GM12872 (cell line): ENCODE results near the gene DYSF.

ENCODE experiments used
- CTCF ChIP-seq: IDR thresholded peaks from 3 replicates; pipeline ENCODE4 v1.5.1; 2011; ENCODE audit warnings: low read depth, mild to moderate bottlenecking, low read length, moderate library complexity; ENCODE audit not compliant: insufficient read depth

Gene DYSF

DNA sequence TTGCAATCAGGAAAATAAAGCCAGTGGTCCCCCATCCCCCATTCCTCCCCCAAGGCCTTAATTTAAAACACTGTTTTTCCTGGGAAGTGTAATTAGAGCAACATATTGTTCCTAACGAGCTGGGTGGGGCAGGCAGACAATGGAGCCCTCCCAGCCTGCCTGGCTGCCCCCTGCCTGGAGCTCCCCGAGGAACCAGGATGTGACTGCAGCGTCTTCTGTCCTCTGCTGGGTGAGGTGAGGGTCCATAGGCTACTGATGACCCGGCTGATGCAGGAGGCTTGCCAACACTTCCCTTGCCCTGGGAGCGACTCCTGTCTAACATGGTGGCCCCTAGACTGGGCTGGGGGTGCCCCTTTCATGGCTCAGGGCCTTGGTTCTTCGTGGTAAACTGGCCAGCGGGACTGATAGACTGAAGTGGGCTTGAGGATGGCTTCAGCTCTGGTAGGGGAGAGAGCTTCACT, 152.4 kb downstream of the DYSF start:
- TF ChIP-seq CTCF, result no peak

DNA sequence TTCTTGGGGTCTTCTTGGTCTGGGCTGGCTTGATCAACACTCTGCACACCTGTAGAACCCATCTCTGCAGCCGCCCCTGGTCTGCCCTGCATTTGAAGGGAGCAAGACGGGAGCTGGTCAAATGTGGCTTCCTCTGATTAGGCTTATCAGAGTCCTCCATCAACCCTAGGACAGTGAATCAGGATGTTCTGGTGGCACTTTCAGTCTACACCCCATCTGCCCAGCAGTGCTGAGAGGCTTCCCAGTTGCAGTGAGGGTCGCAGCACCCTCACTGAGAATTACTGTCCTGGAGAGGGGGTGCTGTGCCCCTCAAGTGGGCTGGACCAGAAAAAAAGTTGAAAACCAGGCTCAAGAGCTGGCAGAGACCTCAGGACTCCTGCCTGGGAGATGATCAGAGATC, 152.9 kb downstream of the DYSF start:
- TF ChIP-seq CTCF, result no peak

- TF ChIP-seq CTCF, result no peak
These were observed 154.0 kb downstream of the DYSF start for GRCh38 chr2:71607151-71607889.

- TF ChIP-seq CTCF, result no peak
These were observed 154.7 kb downstream of the DYSF start for GRCh38 chr2:71608034-71608433.

DNA sequence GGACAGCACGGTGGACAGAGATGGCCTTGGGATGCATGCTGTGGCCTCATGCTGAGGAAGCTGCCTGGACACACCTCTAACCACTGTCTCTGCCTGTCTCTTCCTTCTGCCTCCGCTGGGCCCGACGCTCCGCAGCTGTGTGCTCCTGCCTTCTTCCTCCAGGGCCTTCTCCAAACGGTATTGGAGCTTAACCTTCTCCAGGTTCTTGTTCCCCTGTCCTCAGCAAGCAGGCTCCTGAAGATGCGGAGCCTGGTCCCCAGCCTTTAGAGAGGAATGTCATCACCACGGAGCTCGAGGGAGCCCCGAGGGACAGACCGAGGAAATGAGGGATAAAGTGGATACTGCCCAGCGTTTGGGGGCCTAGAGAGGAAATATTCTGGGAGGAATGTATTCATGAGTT, 155.1 kb downstream of the DYSF start:
- no peak for TF ChIP-seq CTCF

DNA sequence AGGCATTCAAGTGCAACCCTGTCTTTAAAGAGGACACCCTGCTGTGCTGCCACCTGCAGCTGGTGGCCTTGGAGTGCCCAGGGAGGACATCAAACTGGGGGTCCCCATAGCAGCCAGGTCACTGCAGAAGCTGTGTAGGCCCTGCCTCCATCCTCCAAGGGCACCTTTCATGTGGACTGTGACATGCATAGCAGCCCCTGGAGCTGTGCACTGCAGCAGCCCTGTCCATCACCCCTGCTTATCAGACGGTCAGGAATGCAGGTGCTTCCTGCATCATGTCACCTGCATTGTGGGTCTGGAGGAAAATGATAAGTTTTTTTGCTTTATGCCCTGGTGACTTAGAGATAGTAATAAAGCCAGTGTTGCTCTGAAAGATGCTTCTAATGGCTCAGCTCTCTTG, 155.7 kb downstream of the DYSF start:
- TF ChIP-seq CTCF, result no peak

GRCh38 chr2:71609441-71609840, 156.1 kb downstream of the DYSF start:
- TF ChIP-seq CTCF, result no peak
